Prostate gland (tissue), 2 donors: ENCODE measurements around the gene PCDHGB3. TPM values are rescaled to one million over a fixed set of nuclear protein-coding genes. Genes with fewer than 3 reads are reported as not detected.
"Not testable (repeated sequence)": the region's sequence is repeated elsewhere in the genome, so short reads cannot be mapped to it uniquely, and the experiment has no call there.

Source experiments
- DNase-seq: peaks from one replicate; pipeline ENCODE4 v3.0.0-alpha.2; 2019; ENCODE audit warnings: low spot score
- H3K27ac ChIP-seq, 2 donors: fragments of 200-600 bp; sonication (generic); 2 replicates each; pipeline ENCODE4 v1.5.1; 2017 to 2019
- H3K27me3 ChIP-seq: fragments of 200-600 bp; sonication (generic); replicated peaks from 2 replicates; pipeline ENCODE4 v1.5.1; 2019; ENCODE audit not compliant: insufficient read depth
- H3K36me3 ChIP-seq, 2 donors: fragments of 200-600 bp; sonication (generic); 1 replicate in 1 of 2; 2 replicates in 1 of 2; pipeline versions ENCODE4 v1.5.1 to v1.8.1; 2017 to 2019
- H3K4me1 ChIP-seq: fragments of 200-600 bp; sonication (generic); replicated peaks from 2 replicates; pipeline ENCODE4 v1.5.1; 2019
- H3K4me3 ChIP-seq, 2 donors: fragments of 200-600 bp; sonication (generic); 2 replicates each; pipeline ENCODE4 v1.5.1; 2017 to 2019
- H3K9me3 ChIP-seq: fragments of 200-600 bp; sonication (generic); 2 replicates; pipeline ENCODE4 v1.5.1; 2017
- CTCF ChIP-seq, 4 experiments: fragments of 200-600 bp in 2 of 4; fragments of 450-650 bp in 2 of 4; sonication (generic) in 2 of 4; IDR thresholded peaks; 1 replicate in 3 of 4; 2 replicates in 1 of 4; pipeline ENCODE4 v1.5.1; 2016 to 2019; ENCODE audit warnings: antibody characterized with exemption in 4 of 4, mild to moderate bottlenecking in 2 of 4, moderate library complexity in 2 of 4
- POLR2A ChIP-seq: fragments of 450-650 bp; IDR thresholded peaks from one replicate; pipeline ENCODE4 v1.6.1; 2016; ENCODE audit warnings: antibody characterized with exemption, mild to moderate bottlenecking
- POLR2AphosphoS5 ChIP-seq: sonication (generic); formaldehyde crosslinking; IDR thresholded peaks from one replicate; pipeline ENCODE4 v1.6.1; 2017; ENCODE audit warnings: antibody characterized with exemption
- WGBS: methylation state at CpG from one replicate; pipeline ENCODE4 v1.1.5; 2018; 5-methylcytosine and 5-hydroxymethylcytosine counted together
- intact Hi-C: fragments of 100-400 bp; cut with DNase I; formaldehyde crosslinking; loops from one replicate; pipeline ENCODE4 v1.14.2; 2022
- total RNA-seq, 2 donors: library from RNA; depleted of rRNA; stranded (reverse); fragments of >200 nt; gene quantifications; one replicate each; pipeline ENCODE4 v1.1.0, GENCODE V29; 2016

PCDHGB3 gene
- total RNA-seq, 2 donors from 2014 or later = 3.1 to 7.7 TPM

- H3K27ac ChIP-seq, intact Hi-C loops, H3K9me3 ChIP-seq, H3K4me1 ChIP-seq, H3K27me3 ChIP-seq, DNase-seq, H3K36me3 ChIP-seq: not testable (repeated sequence)
- H3K4me3 ChIP-seq = peak within 1 kb of the TSS in 1 of 2 donors; percentile 28
- peak in 3 of 4 experiments; percentile 40 to 54 (median 48) for TF ChIP-seq CTCF (IDR thresholded peaks at IDR 0.05)
- WGBS = 6% methylated on average over 25 of the region's 43 CpGs
Measured at GRCh38 chr5:141397756-141398551, 27.9 kb downstream of the PCDHGB3 start, which contains the start of gene PCDHGB5. PCDHGB5 (plus strand) TSS chr5:141397947; CDS start chr5:141398128, 181 bp downstream.

- no peak for TF ChIP-seq POLR2AphosphoS5
- TF ChIP-seq CTCF (IDR thresholded peaks at IDR 0.05) = no peak
- TF ChIP-seq POLR2A = no peak
- intact Hi-C loops = no loop called here
- DNase-seq = no peak
- Histone ChIP-seq H3K4me3 (no peak overlapping the region), H3K27me3 (peaks cover 2% of the 10 kb centered on the region), H3K36me3 (no peaks in the 10 kb centered on the region), H3K9me3 (peaks cover 10% of the 10 kb centered on the region), H3K4me1 (no peaks in the 10 kb centered on the region), H3K27ac (no peak overlapping the region)
- 22% methylated on average over 15 of the region's 15 CpGs for WGBS
Measured at GRCh38 chr5:141398608-141399007, 28.6 kb downstream of the PCDHGB3 start.

GRCh38 chr5:141399555-141400258 lies 29.7 kb downstream of the PCDHGB3 start:
- Histone ChIP-seq H3K4me1 (no peaks in the 10 kb centered on the region), H3K9me3 (peaks cover 10% of the 10 kb centered on the region), H3K36me3 (no peaks in the 10 kb centered on the region), H3K27ac (no peak overlapping the region), H3K27me3 (peaks cover under 1% of the 10 kb centered on the region), H3K4me3 (no peak overlapping the region)
- 20% methylated on average over 56 of the region's 61 CpGs for WGBS
- no peak for TF ChIP-seq CTCF (IDR thresholded peaks at IDR 0.05)
- no peak for TF ChIP-seq POLR2AphosphoS5
- TF ChIP-seq POLR2A = no peak
- intact Hi-C loops = no loop called here
- no peak for DNase-seq

GRCh38 chr5:141402553-141403243 lies 32.7 kb downstream of the PCDHGB3 start, which contains the start of gene PCDHGA9:
PCDHGA9 (plus strand) TSS chr5:141402778; CDS start chr5:141402953, 175 bp downstream.
- Histone ChIP-seq H3K9me3 (peaks cover 10% of the 10 kb centered on the region), H3K27ac (no peak within 1 kb of the TSS)
- WGBS = 14% methylated on average over 27 of the region's 27 CpGs

More at GRCh38 chr5:141402553-141403243, 32.7 kb downstream of the PCDHGB3 start, which contains the start of gene PCDHGA9:
- no peaks in the 10 kb centered on the region for H3K27me3 ChIP-seq
- no peak for DNase-seq
- intact Hi-C loops = no loop called here
- no peaks in the 10 kb centered on the region for H3K4me1 ChIP-seq
- no peak for TF ChIP-seq POLR2A
- no peak for TF ChIP-seq POLR2AphosphoS5
- peak in 2 of 4 experiments; percentile 28 to 37 for TF ChIP-seq CTCF (IDR thresholded peaks at IDR 0.05)
- H3K4me3 ChIP-seq = peak within 1 kb of the TSS in 1 of 2 donors; percentile 8
- no peaks in the 10 kb centered on the region for H3K36me3 ChIP-seq
